Activated T-cell treated with anti-CD3 and anti-CD28 coated beads, Interleukin-2, amount 50 U/mL, for 1 hour (primary cell): ENCODE data around the gene FBF1.

Source experiments
- DNase-seq: peaks from one replicate; pipeline ENCODE4 v3.0.0-alpha.2; 2020

Gene FBF1

GRCh38 chr17:75913537-75914210 lies 27.2 kb downstream of the FBF1 start:
- DNase-seq, result no peak

- no peak for DNase-seq
These were observed 30.1 kb downstream of the FBF1 start for GRCh38 chr17:75910699-75911098.

GRCh38 chr17:75909812-75910274 lies 31.0 kb downstream of the FBF1 start:
- DNase-seq, result no peak

GRCh38 chr17:75909051-75909811 lies 31.6 kb downstream of the FBF1 start:
- DNase-seq, result no peak

- no peak for DNase-seq
These were observed 32.6 kb downstream of the FBF1 start for GRCh38 chr17:75908201-75908600.

- no peak for DNase-seq
These were observed 34.5 kb downstream of the FBF1 start for GRCh38 chr17:75906143-75906884.

- peak; percentile 98 for DNase-seq
These were observed 35.9 kb downstream of the FBF1 start, which contains the start of gene MRPL38 for GRCh38 chr17:75904749-75905521. Gene MRPL38 (minus strand): TSS chr17:75904884. CDS start chr17:75904875, 9 bp downstream.

GRCh38 chr17:75902406-75902805 lies 38.4 kb downstream of the FBF1 start:
- DNase-seq, result no peak

GRCh38 chr17:75901727-75902126 lies 39.1 kb downstream of the FBF1 start:
- no peak for DNase-seq

GRCh38 chr17:75900691-75901533 lies 39.9 kb downstream of the FBF1 start:
- DNase-seq, result no peak

- DNase-seq, result no peak
These were observed 40.9 kb downstream of the FBF1 start for GRCh38 chr17:75899767-75900468.

- no peak for DNase-seq
These were observed 41.5 kb downstream of the FBF1 start for GRCh38 chr17:75899353-75899752.

GRCh38 chr17:75898791-75899190 lies 42.1 kb downstream of the FBF1 start:
- DNase-seq, result no peak

- DNase-seq, result no peak
These were observed 42.8 kb downstream of the FBF1 start for GRCh38 chr17:75898065-75898464.

GRCh38 chr17:75897160-75898019 lies 43.5 kb downstream of the FBF1 start:
- DNase-seq, result no peak

- peak; percentile 88 for DNase-seq
These were observed 44.3 kb downstream of the FBF1 start, which contains the start of gene TRIM65 for GRCh38 chr17:75896415-75897159. Gene TRIM65 (minus strand): TSS chr17:75896951. CDS start chr17:75896937, 14 bp downstream.

- DNase-seq, result no peak
These were observed 45.3 kb downstream of the FBF1 start for GRCh38 chr17:75895370-75896155.

- no peak for DNase-seq
These were observed 46.7 kb downstream of the FBF1 start for GRCh38 chr17:75894049-75894733.
